Right lung (tissue), 5 donors: ENCODE results near the gene PDIA5. TPM values are rescaled to one million over a fixed set of nuclear protein-coding genes. Genes with fewer than 3 reads are reported as not detected.

ENCODE experiments used
- DNase-seq, 2 donors: peaks; one replicate each; pipeline ENCODE4 v3.0.0-alpha.2; 2013
- polyA plus RNA-seq, 5 donors: library from polyadenylated mRNA; unstranded; fragments of 120-200 nt; gene quantifications; one replicate each; pipeline versions ENCODE4 v1.2.1 to v1.2.3, GENCODE V29; 2013; ENCODE audit warnings: inconsistent platforms in 1 of 5, low replicate concordance in 1 of 5; ENCODE audit not compliant: insufficient read length in 5 of 5, insufficient read depth in 1 of 5

Gene PDIA5
- polyA plus RNA-seq, 5 donors, result 25.8 to 33.8 (median 30.6) TPM

DNA sequence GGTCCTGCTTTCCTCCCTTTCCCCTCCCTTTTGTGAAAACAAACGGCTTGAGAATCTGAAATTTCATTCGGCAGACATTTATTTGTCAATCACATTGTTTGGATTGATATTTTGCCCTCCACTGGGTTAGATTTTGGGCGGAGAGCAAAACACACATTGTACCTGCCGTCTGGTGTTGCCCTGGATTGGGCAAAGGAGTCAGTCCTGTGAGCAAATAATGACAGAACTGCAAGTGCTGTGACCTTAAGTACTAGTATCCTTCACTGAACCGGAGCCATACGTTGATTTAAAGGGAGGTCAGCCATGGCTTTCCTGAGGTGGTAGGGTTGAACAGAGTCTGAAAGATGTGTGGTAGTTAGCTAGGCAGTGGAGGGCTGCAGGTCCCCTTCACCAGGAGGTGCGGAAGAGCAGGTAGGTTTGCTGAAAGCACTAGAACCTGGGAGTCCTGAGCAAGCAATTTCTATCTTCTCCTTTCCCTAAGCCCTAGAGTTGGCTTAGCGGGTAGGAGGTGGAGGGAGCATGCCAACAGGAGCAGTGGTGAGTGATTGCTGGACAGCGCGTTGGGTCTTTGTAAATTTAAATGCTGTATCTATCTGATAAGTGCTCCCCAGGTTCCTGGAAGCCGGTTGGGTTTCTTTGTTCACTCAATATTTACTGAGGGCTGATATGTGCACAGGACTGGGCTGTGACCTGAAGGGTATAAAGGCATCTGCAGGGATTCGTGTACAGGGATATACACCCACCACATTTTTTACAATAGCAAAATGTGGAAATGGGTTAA, 2.0 kb downstream of the PDIA5 start:
- DNase-seq, result no peak

DNA sequence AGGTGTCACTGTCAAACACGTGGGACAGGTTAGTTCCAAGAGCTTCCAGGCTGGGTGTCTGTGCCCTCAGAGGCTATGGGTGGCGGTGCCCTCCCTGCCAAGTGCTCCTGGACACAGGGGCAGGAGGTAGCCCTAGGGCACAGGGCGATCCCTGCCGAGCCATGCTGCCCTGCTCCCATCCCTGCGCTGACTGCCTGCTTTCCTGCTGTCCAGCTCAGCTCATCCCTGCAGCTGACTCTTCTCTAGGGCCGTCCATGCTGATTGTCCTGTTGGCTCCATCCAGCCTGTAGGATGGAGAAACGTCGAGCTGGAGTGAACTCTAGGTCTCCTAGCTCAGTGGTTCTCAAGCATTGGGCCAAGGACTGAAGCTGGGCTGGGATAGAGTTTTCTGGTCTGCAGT, 3.7 kb downstream of the PDIA5 start:
- DNase-seq, result no peak

DNA sequence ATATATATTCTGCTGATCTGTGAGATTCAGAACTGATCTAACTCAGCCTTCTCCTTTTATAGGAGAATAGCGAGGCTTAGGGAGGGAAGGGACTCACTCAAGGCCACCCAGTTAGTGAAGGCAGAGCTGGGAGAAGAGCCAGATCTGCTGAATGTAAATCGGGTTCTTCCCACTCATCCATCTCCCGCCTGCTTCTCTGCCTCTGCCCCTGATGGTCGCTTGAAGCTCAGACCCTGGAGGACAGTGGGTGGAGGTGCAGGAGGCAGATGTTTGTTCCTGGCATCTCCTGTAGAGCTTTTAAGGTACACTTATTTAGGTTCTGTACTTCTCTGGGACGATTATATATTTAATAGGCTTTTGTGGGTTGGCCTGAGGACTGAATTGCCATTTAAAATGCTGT, 4.3 kb downstream of the PDIA5 start:
- no peak for DNase-seq

DNA sequence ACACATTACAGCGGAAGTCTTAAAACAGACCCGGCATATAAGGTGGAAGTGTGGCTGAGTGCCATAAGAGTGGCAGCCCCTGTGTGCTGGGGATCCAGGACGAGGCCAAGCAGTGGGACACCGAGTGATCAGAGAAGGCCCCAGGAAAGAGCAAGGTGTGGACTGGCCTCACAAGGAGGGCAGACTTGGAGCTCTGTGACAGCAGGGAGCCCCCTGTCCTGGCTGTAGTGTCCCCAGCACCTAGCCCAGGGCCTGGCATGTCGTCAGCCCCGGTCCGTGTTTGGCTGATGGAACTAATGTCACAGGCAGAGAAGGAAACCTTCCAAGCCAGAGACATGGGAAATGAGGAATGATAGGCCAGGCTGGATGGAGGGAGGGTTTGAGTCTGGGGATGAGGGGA, 4.8 kb downstream of the PDIA5 start:
- no peak for DNase-seq

DNA sequence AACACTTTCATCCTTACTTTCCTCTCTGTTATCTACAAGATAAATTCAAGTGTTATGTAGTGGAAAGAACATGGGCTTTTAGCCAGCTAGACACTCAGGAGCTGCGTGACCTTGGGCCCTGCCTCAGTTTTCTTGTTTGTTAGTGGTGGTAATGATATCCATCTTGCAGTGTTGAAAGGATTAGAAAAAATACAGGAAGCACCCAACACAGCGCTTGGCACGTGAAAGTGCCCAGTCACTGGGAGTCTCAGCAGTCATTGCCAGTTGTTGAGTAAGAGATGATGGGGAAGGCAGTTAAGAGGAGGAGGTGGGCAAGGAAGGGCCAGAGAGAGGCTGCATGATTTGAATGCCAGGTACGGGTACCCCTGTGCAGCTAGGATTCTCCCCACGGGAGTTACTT, 5.3 kb downstream of the PDIA5 start:
- DNase-seq, result no peak

DNA sequence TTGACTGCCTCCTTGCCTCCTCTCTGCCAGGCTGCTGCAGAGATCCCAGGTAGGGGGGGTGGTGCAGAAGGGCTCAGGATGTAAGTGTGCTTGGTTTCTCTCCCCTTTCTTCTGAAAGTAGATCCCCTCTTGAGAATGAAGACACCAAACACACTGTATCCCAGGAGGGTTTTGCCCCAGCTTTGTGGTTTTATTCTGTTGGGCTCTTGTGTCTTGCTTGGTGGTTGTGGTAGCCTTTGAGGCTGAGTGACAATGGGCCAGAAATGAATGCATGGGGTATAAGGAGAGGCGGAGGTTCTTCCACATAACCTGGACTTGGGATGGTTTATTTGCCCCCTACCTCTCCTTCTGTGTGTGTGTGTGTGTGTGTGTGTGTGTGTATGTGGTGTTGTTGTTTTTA, 5.7 kb downstream of the PDIA5 start:
- no peak for DNase-seq

DNA sequence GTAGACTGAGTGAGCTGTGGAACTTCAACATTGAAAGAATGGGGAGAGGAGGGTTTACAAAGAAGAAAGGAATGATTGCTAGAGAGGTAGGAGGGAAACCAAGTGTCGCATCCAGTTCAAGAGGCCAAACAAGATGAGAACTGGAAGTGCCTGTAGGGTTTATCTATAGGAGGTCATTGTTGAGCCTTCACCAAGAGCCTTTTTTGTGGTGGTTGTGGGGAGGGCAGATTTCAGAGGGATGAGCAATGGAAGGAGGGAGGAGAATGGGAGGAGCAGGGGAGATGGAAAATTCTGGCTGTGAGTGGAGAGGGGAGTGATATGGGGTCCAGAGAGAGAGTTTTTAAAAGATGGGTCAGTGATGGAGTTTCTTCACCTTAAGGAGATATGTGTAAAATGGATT, 8.5 kb downstream of the PDIA5 start:
- DNase-seq, result no peak

DNA sequence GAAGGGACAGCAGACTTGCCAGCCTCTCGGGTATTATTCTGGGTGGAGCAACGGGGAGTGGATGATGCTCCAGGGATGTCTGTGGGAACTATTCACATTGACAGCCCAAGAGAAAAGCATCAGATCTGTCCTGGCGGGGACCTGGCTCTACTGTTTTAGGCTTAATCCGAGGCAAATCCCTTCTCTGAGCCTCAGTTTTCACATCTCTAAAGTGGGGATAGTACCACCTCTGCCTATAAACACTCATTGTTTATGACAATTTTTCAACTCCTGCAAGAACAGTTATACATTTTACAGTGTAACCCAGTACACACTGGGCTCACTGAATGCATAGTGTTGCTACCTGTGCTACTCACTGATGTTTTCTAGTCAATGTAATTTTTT, 9.3 kb downstream of the PDIA5 start:
- no peak for DNase-seq

DNA sequence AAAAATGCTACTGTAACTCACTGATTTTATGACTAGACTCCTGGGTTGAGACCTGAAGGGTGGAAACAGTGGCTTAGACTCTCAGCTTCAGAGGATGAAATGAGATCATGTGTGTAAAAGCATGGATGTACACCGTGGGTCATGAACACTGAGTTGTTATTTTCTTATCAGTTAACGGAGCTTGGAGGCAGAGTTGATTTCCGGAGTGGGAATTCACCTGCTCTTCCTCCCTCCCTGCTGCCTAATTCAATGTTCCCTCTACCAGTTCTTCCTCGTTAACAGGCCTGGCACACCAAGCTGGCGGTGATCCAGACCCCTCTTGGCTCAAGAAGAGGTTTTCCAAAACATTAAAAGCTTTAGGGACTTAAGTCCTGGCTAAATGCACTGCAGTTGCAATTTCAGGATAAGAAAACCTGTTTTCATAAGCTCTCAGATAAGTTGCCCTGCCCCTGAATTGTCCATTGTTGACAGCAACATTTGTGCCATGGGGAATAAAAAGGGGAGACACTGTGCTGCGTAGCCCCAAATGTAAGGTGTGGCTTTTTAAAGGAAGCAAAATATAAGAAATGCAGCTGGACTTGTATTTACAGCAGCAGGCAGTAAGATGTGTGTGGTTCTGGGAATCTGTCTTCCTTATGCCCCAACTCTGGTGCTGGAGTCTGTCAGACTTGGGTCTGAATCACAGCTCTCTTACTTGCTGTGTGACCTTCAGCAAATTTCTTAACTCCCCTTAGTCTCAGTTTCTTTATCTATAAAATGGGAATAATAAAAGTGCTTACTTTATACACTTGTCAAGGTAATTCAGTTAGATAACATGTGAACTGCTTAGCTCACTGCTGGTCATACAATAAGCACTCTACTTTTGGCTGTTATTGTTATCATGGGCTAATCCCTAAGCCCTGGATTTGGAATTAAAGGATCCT, 9.9 kb downstream of the PDIA5 start:
- no peak for DNase-seq

DNA sequence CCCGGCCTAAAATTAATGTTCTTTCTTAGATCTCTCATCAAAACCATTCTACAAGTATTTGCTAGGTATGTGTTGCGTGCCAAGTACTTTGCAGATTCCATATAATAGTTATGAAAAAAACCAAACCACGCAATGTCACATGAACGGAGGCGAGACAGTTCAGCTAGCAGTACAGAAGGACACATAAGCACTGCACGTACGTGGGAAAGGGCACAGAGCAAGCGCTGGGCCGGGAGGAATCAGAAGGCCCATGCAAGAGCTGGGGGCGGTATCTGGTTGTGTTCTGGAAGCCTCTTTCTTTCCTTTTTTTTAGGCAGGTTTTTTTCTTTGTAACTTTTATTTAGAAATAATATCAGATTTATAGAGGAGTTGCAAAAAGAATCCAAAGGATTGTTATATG, 11.3 kb downstream of the PDIA5 start:
- no peak for DNase-seq

DNA sequence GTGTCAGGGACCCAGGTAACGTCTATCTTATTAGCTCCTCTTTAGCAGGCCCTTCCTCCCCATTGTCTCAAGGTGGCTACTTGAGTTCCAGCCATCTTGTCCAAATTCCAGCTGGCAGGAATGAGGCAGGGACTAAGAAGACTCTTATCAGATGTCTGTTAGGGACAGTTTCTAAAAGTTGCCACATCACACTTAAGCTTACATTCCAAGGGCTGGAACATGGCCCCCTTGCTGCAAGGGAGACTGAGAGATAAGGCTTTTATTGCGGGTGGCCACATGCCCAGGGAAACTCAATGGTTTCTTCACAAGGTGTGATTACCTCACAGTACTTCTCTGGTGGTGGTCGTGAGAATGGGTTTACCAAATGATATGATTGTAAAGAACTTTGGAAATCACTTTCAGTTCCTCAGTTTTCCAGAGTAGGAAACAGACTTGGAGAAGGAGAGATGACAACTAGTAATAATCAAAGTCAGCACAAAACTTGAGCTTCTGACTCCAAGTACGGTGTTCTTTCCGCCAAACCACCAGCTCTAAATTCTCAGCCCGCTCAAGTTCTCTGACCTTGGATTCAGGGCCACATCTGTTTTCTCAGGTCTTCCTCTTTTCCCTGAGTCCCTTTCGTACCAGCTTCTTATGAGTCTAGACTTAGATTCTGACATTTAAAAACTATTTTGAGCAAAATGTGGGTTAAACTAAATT, 14.2 kb downstream of the PDIA5 start:
- DNase-seq, result no peak

DNA sequence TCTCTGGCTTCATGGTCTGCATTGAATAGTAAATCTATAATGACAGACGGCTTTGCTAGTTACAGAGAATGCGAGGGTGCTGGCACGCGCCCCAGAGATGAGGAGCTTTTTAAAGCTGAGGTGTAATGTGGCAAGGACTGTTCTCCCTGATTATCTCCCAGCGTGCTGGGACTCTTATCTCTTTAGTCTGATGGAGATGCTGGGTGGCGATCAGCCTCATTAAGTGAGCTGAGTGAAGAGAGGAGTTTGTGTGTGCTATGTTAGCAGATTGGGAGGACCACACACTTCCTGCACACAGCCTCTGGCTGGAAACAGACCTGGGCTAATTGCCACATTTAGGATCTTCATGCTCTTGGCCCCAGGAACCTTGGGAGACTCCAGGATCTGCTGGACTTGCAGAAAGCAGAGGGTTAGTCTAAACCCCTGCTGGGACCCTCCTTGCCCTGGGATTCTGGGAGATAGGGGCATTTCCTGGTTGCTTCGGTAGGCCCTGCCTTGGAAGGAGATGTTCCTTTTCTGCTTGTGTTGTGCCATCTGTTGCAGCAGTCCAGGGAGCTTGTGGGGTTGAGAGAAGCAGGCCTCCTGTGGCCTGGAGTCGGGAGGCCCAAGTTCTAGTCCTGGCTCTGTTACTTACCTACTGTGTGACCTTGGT, 15.0 kb downstream of the PDIA5 start:
- DNase-seq, result no peak

DNA sequence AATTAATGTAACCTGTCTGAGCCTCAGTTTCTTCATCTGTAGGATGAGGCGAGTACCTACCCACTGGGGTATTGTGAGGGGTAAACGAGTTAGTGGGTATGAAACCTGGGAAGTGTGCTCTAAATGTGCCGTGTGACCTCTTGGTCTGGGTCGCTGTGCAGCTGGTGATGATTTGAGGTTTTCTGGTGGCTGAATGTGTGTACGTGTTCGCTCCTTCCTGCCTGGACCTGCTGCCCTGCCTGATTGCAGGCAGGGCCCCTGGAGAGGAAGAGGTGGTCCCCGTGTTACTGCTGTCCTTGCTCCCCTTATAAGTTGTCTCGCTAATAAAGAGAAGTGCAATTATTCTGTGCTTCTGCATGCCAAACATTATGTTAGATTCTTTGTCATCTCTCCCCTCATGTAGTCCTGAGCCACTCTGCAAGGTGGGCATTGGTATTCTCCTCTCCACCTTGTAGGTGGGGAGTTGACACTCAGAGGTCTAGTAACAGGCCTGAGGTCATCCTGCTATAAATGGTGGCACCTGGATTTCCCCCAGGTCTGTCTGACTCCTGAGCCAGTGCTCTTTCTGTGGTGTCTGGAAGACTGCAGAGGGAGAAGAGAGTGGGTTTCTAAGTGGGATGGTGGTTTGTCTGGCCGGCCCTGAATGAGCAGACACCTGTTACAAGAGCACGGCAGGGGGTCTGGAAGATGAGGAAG, 15.7 kb downstream of the PDIA5 start:
- DNase-seq, result no peak

DNA sequence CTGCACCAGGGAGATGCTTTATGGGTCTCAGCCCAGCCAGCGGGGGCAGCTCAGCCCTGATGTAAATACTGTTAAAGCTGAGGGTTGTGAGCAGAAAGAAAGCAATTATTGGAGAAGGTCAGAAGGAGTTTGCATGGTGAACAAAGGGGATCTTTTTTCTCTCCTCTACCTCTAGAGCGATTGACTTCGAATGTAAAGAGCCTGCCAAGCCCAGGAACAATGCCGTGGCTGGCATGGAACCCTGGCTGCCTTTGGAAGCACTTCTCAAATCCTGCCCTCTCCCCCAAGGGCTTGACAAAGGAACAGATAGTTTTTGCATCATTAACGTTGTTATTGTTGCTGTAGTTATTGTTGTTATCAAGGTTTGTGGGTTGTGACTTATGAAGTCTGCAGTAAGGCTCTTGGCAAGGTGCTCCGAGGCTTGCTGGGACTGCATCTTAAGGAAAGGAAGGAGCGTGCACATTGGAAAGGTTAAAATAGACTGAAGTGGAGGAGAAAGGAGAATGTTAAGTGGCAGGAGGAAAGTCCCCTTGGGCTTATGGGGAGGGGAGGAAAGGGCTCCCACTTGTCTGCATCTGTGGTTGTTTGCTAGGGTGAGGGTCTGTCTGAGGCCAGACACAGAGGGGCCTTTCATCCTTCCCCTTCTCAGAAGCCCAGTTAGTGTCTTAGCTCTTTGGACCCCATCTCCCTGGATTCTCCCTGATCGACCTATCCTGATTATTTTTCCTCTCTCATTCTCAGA, 16.7 kb downstream of the PDIA5 start:
- DNase-seq, result no peak

DNA sequence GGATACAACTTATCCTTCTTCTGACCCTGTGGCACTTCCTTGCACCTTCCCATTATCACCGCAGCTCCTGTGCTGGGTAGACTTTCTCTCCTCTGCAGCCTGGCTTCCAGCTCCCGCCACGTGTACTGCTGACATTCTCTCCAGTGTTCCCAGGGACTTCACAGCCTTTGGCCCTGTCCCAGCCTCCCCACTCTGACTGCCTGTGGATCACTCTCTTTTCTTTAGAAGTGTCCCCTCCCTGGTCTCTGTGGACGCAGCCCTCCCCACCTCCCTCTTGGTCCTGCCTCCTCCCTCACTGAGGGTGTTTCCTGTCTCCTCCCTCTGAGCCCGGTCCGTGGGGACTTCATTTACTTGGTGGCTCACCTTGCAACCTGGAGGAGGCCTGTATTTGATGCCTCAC, 17.4 kb downstream of the PDIA5 start:
- DNase-seq, result no peak

DNA sequence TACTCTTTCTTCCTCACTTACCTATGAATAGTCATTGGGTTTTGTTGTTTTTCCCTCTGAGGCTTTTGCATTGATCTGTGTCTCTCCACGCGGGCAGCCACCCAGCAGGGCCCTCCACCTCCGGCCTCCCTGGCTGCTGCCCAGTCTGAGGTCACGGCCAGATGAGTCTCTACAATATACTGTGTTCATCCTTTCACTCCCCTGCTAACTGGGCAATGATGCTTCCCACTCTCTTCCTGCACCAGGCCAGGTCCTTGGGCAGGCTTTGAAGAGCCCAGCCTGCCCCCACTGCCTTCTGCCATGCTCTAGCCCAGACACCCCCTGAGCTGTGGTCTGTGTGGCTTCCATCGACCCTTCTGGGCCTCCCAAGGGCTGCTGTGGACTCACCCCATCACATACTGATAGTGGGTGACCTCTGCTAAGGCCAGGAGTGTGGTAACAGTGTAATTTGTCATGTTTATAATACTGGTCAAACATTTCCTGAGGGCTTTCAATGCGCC, 18.0 kb downstream of the PDIA5 start:
- no peak for DNase-seq

DNA sequence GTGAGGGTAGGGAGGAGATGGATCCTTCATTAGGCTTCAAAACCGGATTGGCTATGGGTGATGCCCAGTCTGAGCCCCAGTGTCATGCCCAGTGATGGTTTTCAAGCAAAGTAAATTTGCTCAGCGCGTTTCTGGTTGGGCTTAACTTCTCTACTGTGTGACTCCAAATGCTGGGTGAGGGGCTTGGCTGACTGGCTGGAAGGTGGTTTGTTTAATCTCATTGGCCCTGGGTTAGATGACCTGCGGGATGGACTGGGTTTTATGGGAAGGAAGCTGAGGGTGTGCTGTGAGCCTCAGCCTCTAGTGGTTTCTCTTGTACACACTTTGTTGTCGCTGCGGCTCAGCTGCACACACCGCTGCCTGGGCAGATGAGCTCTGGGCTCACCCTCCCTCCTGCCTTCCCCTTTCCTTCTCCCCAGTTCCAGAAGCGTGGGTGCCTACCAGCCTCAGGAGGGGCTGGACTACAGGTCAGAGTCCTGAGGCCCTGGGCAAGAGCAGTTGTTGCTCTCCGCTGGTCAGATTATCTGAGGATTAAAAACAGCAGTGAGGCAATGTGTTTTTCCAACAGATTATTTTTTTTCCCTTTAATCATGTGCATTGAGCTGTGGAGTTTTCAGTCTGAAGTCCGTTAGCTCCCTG, 18.6 kb downstream of the PDIA5 start:
- DNase-seq, result no peak

DNA sequence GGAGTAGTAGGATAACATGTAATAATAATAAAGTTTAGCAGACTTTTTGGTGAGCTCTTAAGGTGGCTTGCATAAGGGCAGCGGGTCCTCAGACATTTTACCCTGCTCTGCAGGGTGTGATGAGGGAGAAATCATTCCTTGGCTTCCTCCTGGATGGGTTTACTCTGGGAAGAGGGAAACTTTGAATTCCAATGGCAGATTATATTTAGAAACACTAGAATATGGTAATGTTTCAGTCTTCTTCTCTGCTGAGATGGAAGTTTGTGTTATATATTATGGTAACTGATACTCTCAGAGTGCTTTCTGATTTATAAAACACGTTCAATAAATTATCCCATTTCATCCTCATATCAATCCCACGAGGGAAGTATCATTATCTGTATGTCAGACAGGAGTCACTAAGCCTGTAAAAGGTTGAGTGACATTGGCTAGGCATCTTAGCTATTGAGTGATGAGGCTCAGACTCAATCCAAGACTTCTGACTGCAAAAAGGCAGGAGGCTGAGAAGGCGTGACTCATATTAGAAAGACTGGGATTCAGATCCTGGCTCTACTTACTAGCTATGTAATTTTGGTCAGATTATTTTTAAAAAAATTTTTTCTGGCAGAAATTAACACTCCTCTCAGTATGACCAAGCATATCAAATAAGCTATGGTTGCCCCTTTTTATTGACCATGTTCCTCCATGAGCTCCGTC, 19.3 kb downstream of the PDIA5 start:
- DNase-seq, result no peak

DNA sequence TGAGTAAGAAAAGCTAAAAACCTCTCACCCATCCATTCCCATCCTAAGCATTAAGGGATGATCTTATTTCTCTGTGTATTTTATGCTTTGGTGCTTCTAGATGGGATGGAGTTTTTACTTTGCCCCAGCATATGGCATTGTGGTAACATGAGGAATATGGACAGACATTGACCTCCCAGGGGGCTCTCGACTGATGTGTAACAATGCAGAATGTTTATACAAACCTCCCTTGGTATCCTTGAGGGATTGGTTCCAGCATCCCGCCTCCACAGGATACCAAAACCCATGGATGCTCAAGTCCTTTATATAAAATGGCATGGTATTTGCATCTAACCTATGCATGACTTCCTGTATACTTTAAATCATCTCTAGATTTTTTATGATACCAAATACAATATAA, 21.6 kb downstream of the PDIA5 start:
- DNase-seq, result no peak
